Trophoblast cell (in vitro differentiated cells and primary cell): ENCODE measurements around the gene CCT7.

Experiments used
- DNase-seq, 2 donors: peaks; one replicate each; pipeline ENCODE4 v3.0.0-alpha.2; 2016
- H2AFZ ChIP-seq: 2 replicates; pipeline ENCODE4 v1.6.1; 2013; ENCODE audit warnings: low read length, moderate library complexity, mild to moderate bottlenecking; ENCODE audit not compliant: insufficient read depth, poor library complexity
- H2AK5ac ChIP-seq: 2 replicates; pipeline ENCODE4 v1.6.1; 2013; ENCODE audit warnings: mild to moderate bottlenecking, low read length
- H2BK120ac ChIP-seq: 2 replicates; pipeline ENCODE4 v1.6.1; 2013; ENCODE audit warnings: low read length, mild to moderate bottlenecking, moderate library complexity; ENCODE audit not compliant: insufficient read depth, poor library complexity
- H2BK12ac ChIP-seq: 2 replicates; pipeline ENCODE4 v1.6.1; 2013; ENCODE audit warnings: mild to moderate bottlenecking, low read length, moderate library complexity
- H2BK5ac ChIP-seq: 2 replicates; pipeline ENCODE4 v1.6.1; 2013; ENCODE audit warnings: low read length, low read depth, moderate library complexity, mild to moderate bottlenecking; ENCODE audit not compliant: poor library complexity
- H3K14ac ChIP-seq: 2 replicates; pipeline ENCODE4 v1.6.1; 2013; ENCODE audit warnings: mild to moderate bottlenecking, low read length
- H3K18ac ChIP-seq: 2 replicates; pipeline ENCODE4 v1.6.1; 2013; ENCODE audit warnings: mild to moderate bottlenecking, low read length
- H3K23ac ChIP-seq: 2 replicates; pipeline ENCODE4 v1.6.1; 2013; ENCODE audit warnings: low read length
- H3K27ac ChIP-seq: 2 replicates; pipeline ENCODE4 v1.5.1; 2013; ENCODE audit warnings: low read depth, mild to moderate bottlenecking, inconsistent platforms, low read length, moderate library complexity
- H3K27me3 ChIP-seq: 2 replicates; pipeline ENCODE4 v1.6.1; 2013; ENCODE audit warnings: inconsistent platforms, mild to moderate bottlenecking, low read length, moderate library complexity; ENCODE audit not compliant: insufficient read depth
- H3K36me3 ChIP-seq, 2 experiments: 1 replicate in 1 of 2; 2 replicates in 1 of 2; pipeline ENCODE4 v1.6.1; 2013; ENCODE audit warnings: low read length in 2 of 2, mild to moderate bottlenecking in 2 of 2, moderate library complexity in 1 of 2; ENCODE audit not compliant: insufficient read depth in 2 of 2, control insufficient read depth in 1 of 2
- H3K4ac ChIP-seq: 2 replicates; pipeline ENCODE4 v1.6.1; 2013; ENCODE audit warnings: low read depth, mild to moderate bottlenecking, low read length, moderate library complexity
- H3K4me1 ChIP-seq, 2 experiments: 1 replicate in 1 of 2; 2 replicates in 1 of 2; pipeline ENCODE4 v1.6.1; 2013; ENCODE audit warnings: low read length in 2 of 2, mild to moderate bottlenecking in 2 of 2, moderate library complexity in 1 of 2; ENCODE audit not compliant: insufficient read depth in 2 of 2, control insufficient read depth in 1 of 2
- H3K4me2 ChIP-seq: 2 replicates; pipeline ENCODE4 v1.6.1; 2013; ENCODE audit warnings: inconsistent platforms, mild to moderate bottlenecking, low read length, moderate library complexity
- H3K4me3 ChIP-seq: 2 replicates; pipeline ENCODE4 v1.5.1; 2013; ENCODE audit warnings: mild to moderate bottlenecking, low read depth, low read length, inconsistent platforms
- H3K79me1 ChIP-seq: one replicate; pipeline ENCODE4 v1.6.1; 2013; ENCODE audit warnings: low read length
- H3K79me2 ChIP-seq: 2 replicates; pipeline ENCODE4 v1.6.1; 2013; ENCODE audit warnings: low read length, mild to moderate bottlenecking; ENCODE audit not compliant: control insufficient read depth, insufficient read depth, poor library complexity
- H3K9ac ChIP-seq: 2 replicates; pipeline ENCODE4 v1.6.1; 2013; ENCODE audit warnings: mild to moderate bottlenecking, low read length
- H3K9me3 ChIP-seq: 2 replicates; pipeline ENCODE4 v1.6.1; 2013; ENCODE audit warnings: low read depth, mild to moderate bottlenecking, control low read depth, inconsistent platforms, low read length; ENCODE audit not compliant: insufficient read depth
- H4K12ac ChIP-seq: 2 replicates; pipeline ENCODE4 v1.6.1; 2013; ENCODE audit warnings: low read depth, mild to moderate bottlenecking, low read length, moderate library complexity
- H4K8ac ChIP-seq: 2 replicates; pipeline ENCODE4 v1.6.1; 2013; ENCODE audit warnings: low read depth, mild to moderate bottlenecking, low read length, moderate library complexity
- H4K91ac ChIP-seq: one replicate; pipeline ENCODE4 v1.6.1; 2013; ENCODE audit warnings: low read depth, mild to moderate bottlenecking, low read length, moderate library complexity
- WGBS: extraction: QIAGEN DNeasy Blood & Tissue Kit; methylation state at CpG from one replicate; pipeline ENCODE4 v1.1.7; 2013; ENCODE audit warnings: missing lambda C conversion rate; ENCODE audit not compliant: insufficient read length, insufficient coverage; ENCODE audit errors: extremely low coverage; 5-methylcytosine and 5-hydroxymethylcytosine counted together

The CCT7 gene

GRCh38 chr2:73235315-73236028 lies 1.4 kb downstream of the CCT7 start:
- Histone ChIP-seq H3K4me3 (peak overlapping the region; percentile 87), H4K12ac (no peak overlapping the region), H3K4me2 (peak overlapping the region; percentile 92), H3K9me3 (no peaks in the 10 kb centered on the region), H3K4me1 (peaks cover 11 to 12% of the 10 kb centered on the region in 2 experiments), H2AFZ (no peak overlapping the region), H2AK5ac (no peak overlapping the region), H3K9ac (peak overlapping the region; percentile 93), H3K79me1 (peaks cover 13% of the 10 kb centered on the region), H2BK12ac (no peak overlapping the region), H3K4ac (peak overlapping the region; percentile 76), H3K27me3 (no peaks in the 10 kb centered on the region), H3K79me2 (peaks cover 24% of the 10 kb centered on the region), H3K14ac (no peak overlapping the region), H4K8ac (no peak overlapping the region), H4K91ac (no peak overlapping the region), H2BK120ac (no peak overlapping the region), H3K18ac (no peak overlapping the region), H3K23ac (no peak overlapping the region), H2BK5ac (no peak overlapping the region), H3K36me3 (peaks cover 2 to 12% of the 10 kb centered on the region in 2 experiments), H3K27ac (no peak overlapping the region)
- WGBS, result no CpG with 5 or more reads among the region's 11 CpGs
- DNase-seq, result no peak

DNA sequence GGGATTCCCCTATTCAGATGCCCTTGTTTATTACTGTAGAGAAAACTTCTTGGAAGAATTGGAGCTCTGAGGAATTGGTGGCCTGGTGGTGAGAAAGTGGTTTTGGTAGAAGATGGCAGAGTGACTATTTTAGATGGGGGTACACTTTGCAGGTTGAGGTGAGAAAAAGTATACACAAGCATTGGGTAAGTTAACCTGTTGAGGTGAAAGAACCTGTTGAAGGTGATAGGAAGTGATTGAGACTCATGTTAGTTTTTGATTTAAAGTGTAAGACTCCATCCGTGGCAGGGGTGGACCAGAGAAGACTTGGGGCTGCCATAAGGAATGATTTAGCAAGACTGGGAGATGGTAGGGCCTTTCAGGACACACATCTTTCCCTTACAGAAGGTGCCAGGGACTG lies 3.1 kb downstream of the CCT7 start:
- peak overlapping the region; percentile 86 for H3K4ac ChIP-seq
- peaks cover 13% of the 10 kb centered on the region for H3K79me1 ChIP-seq
- peaks cover 24% of the 10 kb centered on the region for H3K79me2 ChIP-seq
- no peak overlapping the region for H2AK5ac ChIP-seq
- no peak overlapping the region for H2BK5ac ChIP-seq
- no peak overlapping the region for H3K9ac ChIP-seq
- peaks cover 11 to 12% of the 10 kb centered on the region in 2 experiments for H3K4me1 ChIP-seq
- H3K36me3 ChIP-seq, result peaks cover 2 to 12% of the 10 kb centered on the region in 2 experiments
- no peak overlapping the region for H4K91ac ChIP-seq
- H4K12ac ChIP-seq, result no peak overlapping the region
- no peak overlapping the region for H3K4me3 ChIP-seq
- no peak overlapping the region for H2AFZ ChIP-seq
- H3K27ac ChIP-seq, result no peak overlapping the region
- H3K23ac ChIP-seq, result no peak overlapping the region
- no peak for DNase-seq
- H3K9me3 ChIP-seq, result no peaks in the 10 kb centered on the region
- H3K4me2 ChIP-seq, result no peak overlapping the region
- no CpG with 5 or more reads among the region's 1 CpG for WGBS
- H3K27me3 ChIP-seq, result no peaks in the 10 kb centered on the region
- no peak overlapping the region for H4K8ac ChIP-seq
- no peak overlapping the region for H3K14ac ChIP-seq
- H3K18ac ChIP-seq, result no peak overlapping the region
- no peak overlapping the region for H2BK12ac ChIP-seq
- H2BK120ac ChIP-seq, result no peak overlapping the region

DNA sequence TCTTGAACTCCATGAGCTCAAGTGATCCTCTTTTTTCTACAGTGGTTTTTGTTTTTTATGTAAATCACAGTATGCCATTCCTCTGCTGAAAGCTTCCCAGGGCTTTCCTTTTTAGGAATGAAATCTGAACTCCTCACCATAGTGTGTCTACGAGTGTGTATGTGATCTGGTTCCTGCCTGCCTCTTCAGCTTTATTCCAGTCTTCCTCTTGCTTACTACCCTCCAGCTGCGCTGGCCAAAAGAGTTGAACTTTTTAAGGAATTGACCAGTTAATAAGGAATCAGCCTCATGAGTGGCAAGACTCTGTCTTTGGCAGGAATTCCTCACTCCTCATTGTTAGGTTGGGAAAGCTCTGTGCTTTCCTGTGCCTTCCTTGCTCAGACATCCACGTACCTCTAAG lies 4.0 kb downstream of the CCT7 start:
- Histone ChIP-seq H2AK5ac (no peak overlapping the region), H2BK5ac (no peak overlapping the region), H3K27me3 (no peaks in the 10 kb centered on the region), H3K14ac (no peak overlapping the region), H3K4me3 (no peak overlapping the region), H4K8ac (no peak overlapping the region), H2BK120ac (no peak overlapping the region), H2AFZ (no peak overlapping the region), H3K18ac (no peak overlapping the region), H3K23ac (no peak overlapping the region), H4K12ac (no peak overlapping the region), H3K9me3 (no peaks in the 10 kb centered on the region), H3K4me2 (no peak overlapping the region), H3K36me3 (peaks cover 4 to 15% of the 10 kb centered on the region in 2 experiments), H3K9ac (no peak overlapping the region), H4K91ac (no peak overlapping the region), H3K4me1 (peaks cover 7 to 8% of the 10 kb centered on the region in 2 experiments), H3K27ac (no peak overlapping the region), H3K79me1 (peaks cover 11% of the 10 kb centered on the region), H3K79me2 (peaks cover 24% of the 10 kb centered on the region), H3K4ac (peak overlapping the region; percentile 27), H2BK12ac (no peak overlapping the region)
- DNase-seq, result no peak
- WGBS, result no CpG with 5 or more reads among the region's 3 CpGs

DNA sequence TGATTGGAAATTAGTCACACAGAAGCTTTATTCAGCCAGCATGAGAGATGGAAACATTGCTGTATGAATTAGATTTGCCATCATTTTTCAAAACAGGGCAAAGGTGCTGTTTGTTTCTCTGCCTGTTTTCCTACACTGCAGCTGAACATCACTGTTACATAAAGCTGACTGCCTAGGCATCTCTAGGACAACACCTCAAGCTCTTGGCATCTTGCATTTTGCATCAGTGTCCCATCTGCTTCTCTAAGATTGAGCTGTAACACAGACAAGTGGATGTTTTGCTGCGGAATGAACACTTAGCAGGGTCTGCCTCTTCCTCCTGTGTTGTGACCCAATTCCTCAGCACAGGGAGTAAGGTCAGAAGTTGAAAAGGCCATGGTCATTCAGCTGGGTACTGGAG lies 4.9 kb downstream of the CCT7 start:
- peaks cover 5% of the 10 kb centered on the region for H3K79me1 ChIP-seq
- peaks cover 7 to 8% of the 10 kb centered on the region in 2 experiments for H3K4me1 ChIP-seq
- H3K4ac ChIP-seq, result no peak overlapping the region
- no peak overlapping the region for H4K12ac ChIP-seq
- H3K23ac ChIP-seq, result no peak overlapping the region
- DNase-seq, result no peak
- no CpG with 5 or more reads among the region's 1 CpG for WGBS
- peaks cover 24% of the 10 kb centered on the region for H3K79me2 ChIP-seq
- no peak overlapping the region for H2BK120ac ChIP-seq
- no peak overlapping the region for H2AK5ac ChIP-seq
- no peak overlapping the region for H4K8ac ChIP-seq
- no peak overlapping the region for H3K4me3 ChIP-seq
- H2BK5ac ChIP-seq, result no peak overlapping the region
- H4K91ac ChIP-seq, result no peak overlapping the region
- no peak overlapping the region for H3K27ac ChIP-seq
- H3K36me3 ChIP-seq, result peaks cover 4 to 15% of the 10 kb centered on the region in 2 experiments
- H3K4me2 ChIP-seq, result no peak overlapping the region
- no peak overlapping the region for H2BK12ac ChIP-seq
- H3K9ac ChIP-seq, result no peak overlapping the region
- no peaks in the 10 kb centered on the region for H3K9me3 ChIP-seq
- no peak overlapping the region for H2AFZ ChIP-seq
- no peak overlapping the region for H3K14ac ChIP-seq
- H3K27me3 ChIP-seq, result no peaks in the 10 kb centered on the region
- H3K18ac ChIP-seq, result no peak overlapping the region
